SK-N-SH (cell line): ENCODE results near the gene EBF3. TPM values are rescaled to one million over a fixed set of nuclear protein-coding genes. Genes with fewer than 3 reads are reported as not detected.

Experiments used
- CTCF ChIA-PET: fragments of 300-600, 350-600 bp; formaldehyde crosslinking; extraction: SDS; loops from one replicate; lab custom pipeline; 2021; lab: Yijun Ruan, JAX
- POLR2A ChIA-PET: fragments of 350-600 bp; sonication (Branson Sonifier 250); formaldehyde crosslinking; extraction: SDS; loops from one replicate; lab custom pipeline; 2020; ENCODE audit warnings: antibody characterized with exemption, inconsistent platforms; lab: Yijun Ruan, JAX
- DNase-seq: peaks from one replicate; pipeline ENCODE4 v3.0.0; 2012
- H2AFZ ChIP-seq: fragments of 200-600 bp; sonication (generic); 2 replicates; pipeline ENCODE4 v1.8.1; 2016; ENCODE audit warnings: antibody characterized with exemption, mild to moderate bottlenecking, low read depth
- H3F3A ChIP-seq: fragments of 200-600 bp; sonication (generic); replicated peaks from 2 replicates; pipeline ENCODE3; 2016; ENCODE audit warnings: antibody characterized with exemption, mild to moderate bottlenecking; ENCODE audit not compliant: insufficient read depth
- H3K27ac ChIP-seq, 2 experiments: fragments of 200-500 bp in 1 of 2; fragments of 200-600 bp in 1 of 2; sonication (Bioruptor generic) in 1 of 2; sonication (generic), shearing (Covaris generic) in 1 of 2; 2 replicates each; pipeline versions ENCODE4 v1.5.1 to v1.6.1; 2014 to 2016; ENCODE audit warnings: low read depth in 2 of 2, inconsistent platforms in 1 of 2, low read length in 1 of 2, mild to moderate bottlenecking in 1 of 2, mixed read lengths in 1 of 2
- H3K27me3 ChIP-seq: fragments of 200-600 bp; sonication (generic), shearing (Covaris generic); 2 replicates; pipeline ENCODE4 v1.6.1; 2016; ENCODE audit warnings: mixed run types; ENCODE audit not compliant: insufficient read depth
- H3K36me3 ChIP-seq, 2 experiments: fragments of 200-500 bp in 1 of 2; fragments of 200-600 bp in 1 of 2; sonication (Bioruptor generic) in 1 of 2; sonication (generic) in 1 of 2; replicated peaks in 1 of 2; 2 replicates each; pipeline versions ENCODE3 to v1.5.1; 2014 to 2016; ENCODE audit warnings: low read length in 1 of 2, mild to moderate bottlenecking in 1 of 2; ENCODE audit not compliant: insufficient read depth in 2 of 2, control insufficient read depth in 1 of 2
- H3K4me1 ChIP-seq, 2 experiments: fragments of 200-500 bp in 1 of 2; fragments of 200-600 bp in 1 of 2; sonication (Bioruptor generic) in 1 of 2; sonication (generic), shearing (Covaris generic) in 1 of 2; 2 replicates each; pipeline versions ENCODE4 v1.5.1 to v1.6.1; 2014 to 2016; ENCODE audit warnings: low read depth in 1 of 2, low read length in 1 of 2, mixed run types in 1 of 2; ENCODE audit not compliant: insufficient read depth in 2 of 2, control insufficient read depth in 1 of 2
- H3K4me2 ChIP-seq: fragments of 200-600 bp; sonication (generic), shearing (Covaris generic); 2 replicates; pipeline ENCODE4 v1.6.1; 2017; ENCODE audit warnings: mixed run types
- H3K4me3 ChIP-seq, 2 experiments: fragments of 200-500 bp in 1 of 2; fragments of 200-600 bp in 1 of 2; sonication (Bioruptor generic) in 1 of 2; sonication (generic), shearing (Covaris generic) in 1 of 2; 2 replicates each; pipeline versions ENCODE4 v1.5.1 to v1.8.1; 2014 to 2016; ENCODE audit warnings: low read depth in 2 of 2, inconsistent platforms in 1 of 2, low read length in 1 of 2, mild to moderate bottlenecking in 1 of 2, mixed read lengths in 1 of 2, moderate library complexity in 1 of 2
- H3K79me2 ChIP-seq: fragments of 200-600 bp; sonication (generic); 2 replicates; pipeline ENCODE4 v1.8.1; 2017; ENCODE audit warnings: mild to moderate bottlenecking; ENCODE audit not compliant: insufficient read depth
- H3K9ac ChIP-seq: fragments of 200-600 bp; sonication (generic); 2 replicates; pipeline ENCODE4 v1.6.1; 2017; ENCODE audit warnings: mixed run types
- H3K9me2 ChIP-seq: fragments of 200-600 bp; sonication (generic); 2 replicates; pipeline ENCODE4 v1.6.1; 2017; ENCODE audit warnings: mixed run types
- H3K9me3 ChIP-seq: fragments of 200-600 bp; sonication (generic); 2 replicates; pipeline ENCODE4 v1.6.1; 2017; ENCODE audit warnings: mixed run types, mild to moderate bottlenecking, moderate library complexity
- H4K20me1 ChIP-seq: fragments of 200-600 bp; sonication (generic); 2 replicates; pipeline ENCODE4 v1.6.1; 2017; ENCODE audit warnings: mild to moderate bottlenecking, mixed run types; ENCODE audit not compliant: insufficient read depth
- EP300 ChIP-seq, 2 experiments: IDR thresholded peaks; 2 replicates each; pipeline versions ENCODE4 v1.4.0 to v1.6.1; 2012; ENCODE audit warnings: borderline replicate concordance in 1 of 2, low read depth in 1 of 2, low read length in 1 of 2
- FOXJ3 ChIP-seq: sonication (generic); formaldehyde crosslinking; IDR thresholded peaks from 2 replicates; pipeline ENCODE4 v1.5.1; 2020; ENCODE audit warnings: mild to moderate bottlenecking, missing genetic modification reagents
- IRF3 ChIP-seq: fragments of 150-350 bp; IDR thresholded peaks from 2 replicates; pipeline ENCODE4 v1.6.1; 2016; ENCODE audit warnings: mild to moderate bottlenecking, low read depth, low read length
- JUND ChIP-seq: IDR thresholded peaks from 2 replicates; pipeline ENCODE4 v1.4.0; 2012
- NRF1 ChIP-seq: IDR thresholded peaks from 2 replicates; pipeline ENCODE4 v1.6.1; 2012; ENCODE audit warnings: low read depth, mild to moderate bottlenecking, low read length
- PBX3 ChIP-seq: IDR thresholded peaks from 2 replicates; pipeline ENCODE4; 2012
- POLR2AphosphoS5 ChIP-seq: IDR thresholded peaks from 2 replicates; pipeline ENCODE4 v1.6.1; 2012; ENCODE audit warnings: low read depth, low read length
- RCOR1 ChIP-seq: fragments of 150-350 bp; IDR thresholded peaks from 2 replicates; pipeline ENCODE4 v1.6.1; 2017; ENCODE audit warnings: antibody characterized with exemption, low read length
- RFX5 ChIP-seq: IDR thresholded peaks from 2 replicates; pipeline ENCODE4 v1.6.1; 2012; ENCODE audit warnings: mild to moderate bottlenecking, improper control_type of control experiment, low read length
- RXRA ChIP-seq: IDR thresholded peaks from 2 replicates; pipeline ENCODE4 v1.4.0; 2012; ENCODE audit warnings: low read depth, mild to moderate bottlenecking, borderline replicate concordance
- SIN3A ChIP-seq: IDR thresholded peaks from 2 replicates; pipeline ENCODE4 v1.6.1; 2012; ENCODE audit warnings: low read depth, mild to moderate bottlenecking, low read length, moderate library complexity, borderline replicate concordance
- SMC3 ChIP-seq: IDR thresholded peaks from 2 replicates; pipeline ENCODE4 v1.6.1; 2012; ENCODE audit warnings: low read depth, low read length, improper control_type of control experiment
- TCF12 ChIP-seq: IDR thresholded peaks from 2 replicates; pipeline ENCODE4 v1.4.0; 2012
- USF2 ChIP-seq: fragments of 150-350 bp; IDR thresholded peaks from 2 replicates; pipeline ENCODE4 v1.6.1; 2017; ENCODE audit warnings: antibody characterized with exemption, low read length, low read depth, borderline replicate concordance
- YY1 ChIP-seq: IDR thresholded peaks from 2 replicates; pipeline ENCODE4 v1.4.0; 2012; ENCODE audit warnings: low read depth, mild to moderate bottlenecking
- WGBS: methylation state at CpG from one replicate; pipeline ENCODE4 v1.1.6; 2017; ENCODE audit warnings: low lambda C conversion rate; 5-methylcytosine and 5-hydroxymethylcytosine counted together
- polyA plus RNA-seq, 3 experiments: library from polyadenylated mRNA; depleted of rRNA; stranded (reverse); fragments of >200 nt; gene quantifications; 2 replicates each; pipeline ENCODE4 v1.2.3, GENCODE V29; 2012

EBF3 gene
- polyA plus RNA-seq, 1 of the 3 experiments (the other 2 are of a cell fraction), result not detected

- no peaks in the 10 kb centered on the region for H4K20me1 ChIP-seq
- no peaks in the 10 kb centered on the region for H3K79me2 ChIP-seq
- POLR2A ChIA-PET, result no interaction called here
- no peaks in the 10 kb centered on the region for H3K9me2 ChIP-seq
- H3K27me3 ChIP-seq, result no peaks in the 10 kb centered on the region
- H3K4me3 ChIP-seq, result no peak overlapping the region
- H3K4me1 ChIP-seq, result no peaks in the 10 kb centered on the region
- TF ChIP-seq TCF12 (no peak), SIN3A (no peak), YY1 (no peak), SMC3 (no peak), RFX5 (no peak), POLR2AphosphoS5 (no peak), USF2 (no peak)
- DNase-seq, result no peak
- no peak overlapping the region for H2AFZ ChIP-seq
- no peak overlapping the region for H3K9ac ChIP-seq
- no peak overlapping the region for H3K4me2 ChIP-seq
- CTCF ChIA-PET, result no interaction called here
- WGBS, result 19% methylated on average over 3 of the region's 3 CpGs
- H3K36me3 ChIP-seq, result no peaks in the 10 kb centered on the region
- no peaks in the 10 kb centered on the region for H3F3A ChIP-seq
- H3K9me3 ChIP-seq, result no peaks in the 10 kb centered on the region
- H3K27ac ChIP-seq, result no peak overlapping the region
Measured at GRCh38 chr10:129992356-129992755, 28.3 kb upstream of the EBF3 start.

GRCh38 chr10:129982825-129983224 lies 18.8 kb upstream of the EBF3 start:
- Histone ChIP-seq H3F3A (no peaks in the 10 kb centered on the region), H3K4me2 (no peak overlapping the region), H3K79me2 (no peaks in the 10 kb centered on the region)
- TF ChIP-seq JUND, result no peak
- TF ChIP-seq NRF1, result no peak
- TF ChIP-seq IRF3, result no peak
- no peak for TF ChIP-seq RCOR1
- no peak for TF ChIP-seq USF2
- TF ChIP-seq RXRA, result no peak
- TF ChIP-seq POLR2AphosphoS5, result no peak
- no peak for TF ChIP-seq FOXJ3 (CRISPR knock-in tag)
- no peak for TF ChIP-seq EP300 (IDR thresholded peaks at IDR 0.05; ENCODE audit: borderline replicate concordance in 1 of 2, low read depth in 1 of 2, low read length in 1 of 2)
- TF ChIP-seq PBX3, result no peak
- TF ChIP-seq YY1, result no peak
- TF ChIP-seq, all 33 proteins: peak for 0
- no peak overlapping the region for H3K9ac ChIP-seq
- no peak overlapping the region for H3K4me3 ChIP-seq
- no peaks in the 10 kb centered on the region for H4K20me1 ChIP-seq
- H3K9me2 ChIP-seq, result no peaks in the 10 kb centered on the region
- H3K9me3 ChIP-seq, result no peaks in the 10 kb centered on the region
- CTCF ChIA-PET, result no interaction called here
- no peak for DNase-seq
- no peak overlapping the region for H2AFZ ChIP-seq
- H3K36me3 ChIP-seq, result no peaks in the 10 kb centered on the region
- no peaks in the 10 kb centered on the region for H3K27me3 ChIP-seq
- POLR2A ChIA-PET, result no interaction called here
- no peaks in the 10 kb centered on the region for H3K4me1 ChIP-seq
- no peak overlapping the region for H3K27ac ChIP-seq
